Measurements from ENCODE around the gene ATXN1.

- no peak for TF ChIP-seq CTCF (IDR thresholded peaks at IDR 0.05)
- TF ChIP-seq EP300 (IDR thresholded peaks at IDR 0.05) = no peak
- TF ChIP-seq POLR2AphosphoS5 (IDR thresholded peaks at IDR 0.05) = no peak
Observed at GRCh38 chr6:16742116-16742515, 19.1 kb downstream of the ATXN1 start.

Measured in gastroesophageal sphincter (tissue), 3 donors.